ENCODE data around the gene ACSBG1.

Gene ACSBG1

GRCh38 chr15:78223396-78224022 is 10.9 kb downstream of the ACSBG1 start:
- no peak for TF ChIP-seq CTCF (IDR thresholded peaks at IDR 0.05; ENCODE audit: insufficient read depth, low read length, missing control alignments)
- POLR2A ChIA-PET: no interaction called here
- H3K4me3 ChIP-seq (ENCODE audit: low read depth, low read length): no peak overlapping the region
- no peak for DNase-seq (ENCODE audit: low read depth, low spot score)
- CTCF ChIA-PET: interaction anchor here (0.7 to 3.7 kb wide), 6 partner anchors 17 to 257 kb away, joined by 3 to 18 read pairs (median 4); partner anchors contain the start of gene CIB2

- H3K4me3 ChIP-seq (ENCODE audit: low read depth, low read length): no peak overlapping the region
- DNase-seq (ENCODE audit: low read depth, low spot score): no peak
- CTCF ChIA-PET: interaction anchor here (0.7 to 3.7 kb wide), 5 partner anchors 16 to 256 kb away, joined by 3 to 18 read pairs (median 3); no protein-coding TSS in a partner anchor
- TF ChIP-seq CTCF (IDR thresholded peaks at IDR 0.05; ENCODE audit: insufficient read depth, low read length, missing control alignments): no peak
- POLR2A ChIA-PET: no interaction called here
Observed at GRCh38 chr15:78222745-78223395, 11.5 kb downstream of the ACSBG1 start.

GRCh38 chr15:78220713-78221112 is 13.7 kb downstream of the ACSBG1 start:
- no peak for TF ChIP-seq CTCF (IDR thresholded peaks at IDR 0.05; ENCODE audit: insufficient read depth, low read length, missing control alignments)
- no peak for DNase-seq (ENCODE audit: low read depth, low spot score)
- CTCF ChIA-PET: no interaction called here
- POLR2A ChIA-PET: no interaction called here
- H3K4me3 ChIP-seq (ENCODE audit: low read depth, low read length): no peak overlapping the region

- H3K4me3 ChIP-seq (ENCODE audit: low read depth, low read length): no peak overlapping the region
- TF ChIP-seq CTCF (IDR thresholded peaks at IDR 0.05; ENCODE audit: insufficient read depth, low read length, missing control alignments): no peak
- CTCF ChIA-PET: interaction anchor here (0.5 to 1.6 kb wide), 3 partner anchors 24 to 252 kb away, joined by 3 read pairs; partner anchors contain the start of gene CIB2
- POLR2A ChIA-PET: no interaction called here
- no peak for DNase-seq (ENCODE audit: low read depth, low spot score)
Observed at GRCh38 chr15:78216276-78217104, 17.9 kb downstream of the ACSBG1 start.

GRCh38 chr15:78213956-78214355 is 20.4 kb downstream of the ACSBG1 start:
- no peak for TF ChIP-seq CTCF (IDR thresholded peaks at IDR 0.05; ENCODE audit: insufficient read depth, low read length, missing control alignments)
- ChIA-PET CTCF (interaction anchor here (0.9 to 5.8 kb wide), 4 partner anchors 13 to 102 kb away, joined by 3 to 35 read pairs (median 7); no protein-coding TSS in a partner anchor), POLR2A (no interaction called here)
- no peak overlapping the region for H3K4me3 ChIP-seq (ENCODE audit: low read depth, low read length)
- DNase-seq (ENCODE audit: low read depth, low spot score): no peak

GRCh38 chr15:78213425-78213750 is 21.0 kb downstream of the ACSBG1 start:
- no peak for DNase-seq (ENCODE audit: low read depth, low spot score)
- no peak for TF ChIP-seq CTCF (IDR thresholded peaks at IDR 0.05; ENCODE audit: insufficient read depth, low read length, missing control alignments)
- ChIA-PET CTCF (interaction anchor here (2.1 to 5.8 kb wide), 2 partner anchors 27 to 101 kb away, joined by 9 to 35 read pairs; no protein-coding TSS in a partner anchor), POLR2A (no interaction called here)
- no peak overlapping the region for H3K4me3 ChIP-seq (ENCODE audit: low read depth, low read length)
